Calu3 (cell line): ENCODE results near the gene OLFM4. TPM values are rescaled to one million over a fixed set of nuclear protein-coding genes. Genes with fewer than 3 reads are reported as not detected.

Experiments used
- BruUV-seq: library from RNA; stranded (reverse); fragments of 400-500 nt; replicated peaks from 2 replicates; lab custom pipeline; 2021; lab: Mats Ljungman, UMichigan
- CTCF ChIA-PET: fragments of 300-600 bp; sonication (Branson Sonifier 250); formaldehyde crosslinking; loops from one replicate; lab custom pipeline; 2022; ENCODE audit warnings: antibody characterized with exemption; lab: Charles Lee
- DNase-seq: peaks from one replicate; pipeline ENCODE4 v3.0.0; 2022
- H3K27ac Mint-ChIP-seq: one replicate; pipeline ENCODE4 v1.8.0; 2022; ENCODE audit warnings: mixed read lengths; ENCODE audit not compliant: unreplicated experiment
- H3K27me3 Mint-ChIP-seq: one replicate; pipeline ENCODE4 v1.8.0; 2022; ENCODE audit warnings: mixed read lengths; ENCODE audit not compliant: unreplicated experiment
- H3K36me3 Mint-ChIP-seq: one replicate; pipeline ENCODE4 v1.8.0; 2022; ENCODE audit warnings: mild to moderate bottlenecking, moderate library complexity, mixed read lengths; ENCODE audit not compliant: insufficient read depth, unreplicated experiment
- H3K4me1 Mint-ChIP-seq: one replicate; pipeline ENCODE4 v1.8.0; 2022; ENCODE audit warnings: mild to moderate bottlenecking, low read depth, mixed read lengths; ENCODE audit not compliant: unreplicated experiment
- H3K4me3 Mint-ChIP-seq: one replicate; pipeline ENCODE4 v1.8.0; 2022; ENCODE audit warnings: mild to moderate bottlenecking, low read depth, moderate library complexity, mixed read lengths; ENCODE audit not compliant: unreplicated experiment
- H3K9me3 Mint-ChIP-seq: one replicate; pipeline ENCODE4 v1.8.0; 2022; ENCODE audit warnings: low read depth, mixed read lengths; ENCODE audit not compliant: unreplicated experiment
- intact Hi-C: fragments of 100-400 bp; cut with micrococcal nuclease; formaldehyde crosslinking; loops from one replicate; pipeline ENCODE4 v1.10.0; 2022; ENCODE audit not compliant: unreplicated experiment
- total RNA-seq: library from RNA; stranded (reverse); gene quantifications from 2 replicates; pipeline ENCODE4 v1.2.3, GENCODE V29; 2022
- TF ChIP-seq, protein P1 (sequence below): fragments of 200-600 bp; IDR thresholded peaks from one replicate; pipeline ENCODE4 v1.8.0; 2022; ENCODE audit warnings: antibody characterized with exemption; ENCODE audit not compliant: unreplicated experiment

The OLFM4 gene
- total RNA-seq, 1 experiment from 2014 or later = 33.5 TPM

DNA sequence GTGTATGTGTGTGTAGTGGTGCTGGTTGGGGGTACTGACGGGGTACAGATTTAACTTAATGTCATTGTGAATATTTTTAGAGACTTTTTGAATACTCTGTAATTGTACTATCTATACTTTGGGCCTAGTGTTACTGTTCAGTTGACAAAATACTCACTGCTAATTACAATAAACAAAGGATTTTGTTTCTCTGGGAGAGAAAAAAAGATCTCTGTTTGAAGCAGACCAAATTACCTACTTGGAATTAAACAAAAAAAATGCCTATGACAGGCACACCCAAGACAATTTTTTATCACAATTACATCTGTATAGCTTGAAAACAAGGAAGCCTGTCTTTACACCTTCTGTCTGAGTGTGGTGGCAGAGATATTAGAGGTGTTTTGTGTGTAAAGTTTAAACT lies 45.1 kb downstream of the OLFM4 start:
- Mint-ChIP-seq H3K27me3 (peaks cover 5% of the 10 kb centered on the region), H3K9me3 (no peaks in the 10 kb centered on the region), H3K4me3 (no peak overlapping the region), H3K4me1 (no peaks in the 10 kb centered on the region), H3K27ac (no peak overlapping the region), H3K36me3 (no peaks in the 10 kb centered on the region)
- intact Hi-C loops = no loop called here
- DNase-seq = no peak
- TF ChIP-seq, protein P1, sequence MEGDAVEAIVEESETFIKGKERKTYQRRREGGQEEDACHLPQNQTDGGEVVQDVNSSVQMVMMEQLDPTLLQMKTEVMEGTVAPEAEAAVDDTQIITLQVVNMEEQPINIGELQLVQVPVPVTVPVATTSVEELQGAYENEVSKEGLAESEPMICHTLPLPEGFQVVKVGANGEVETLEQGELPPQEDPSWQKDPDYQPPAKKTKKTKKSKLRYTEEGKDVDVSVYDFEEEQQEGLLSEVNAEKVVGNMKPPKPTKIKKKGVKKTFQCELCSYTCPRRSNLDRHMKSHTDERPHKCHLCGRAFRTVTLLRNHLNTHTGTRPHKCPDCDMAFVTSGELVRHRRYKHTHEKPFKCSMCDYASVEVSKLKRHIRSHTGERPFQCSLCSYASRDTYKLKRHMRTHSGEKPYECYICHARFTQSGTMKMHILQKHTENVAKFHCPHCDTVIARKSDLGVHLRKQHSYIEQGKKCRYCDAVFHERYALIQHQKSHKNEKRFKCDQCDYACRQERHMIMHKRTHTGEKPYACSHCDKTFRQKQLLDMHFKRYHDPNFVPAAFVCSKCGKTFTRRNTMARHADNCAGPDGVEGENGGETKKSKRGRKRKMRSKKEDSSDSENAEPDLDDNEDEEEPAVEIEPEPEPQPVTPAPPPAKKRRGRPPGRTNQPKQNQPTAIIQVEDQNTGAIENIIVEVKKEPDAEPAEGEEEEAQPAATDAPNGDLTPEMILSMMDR = no peak
- CTCF ChIA-PET = no interaction called here
- no TSS peak for BruUV-seq

DNA sequence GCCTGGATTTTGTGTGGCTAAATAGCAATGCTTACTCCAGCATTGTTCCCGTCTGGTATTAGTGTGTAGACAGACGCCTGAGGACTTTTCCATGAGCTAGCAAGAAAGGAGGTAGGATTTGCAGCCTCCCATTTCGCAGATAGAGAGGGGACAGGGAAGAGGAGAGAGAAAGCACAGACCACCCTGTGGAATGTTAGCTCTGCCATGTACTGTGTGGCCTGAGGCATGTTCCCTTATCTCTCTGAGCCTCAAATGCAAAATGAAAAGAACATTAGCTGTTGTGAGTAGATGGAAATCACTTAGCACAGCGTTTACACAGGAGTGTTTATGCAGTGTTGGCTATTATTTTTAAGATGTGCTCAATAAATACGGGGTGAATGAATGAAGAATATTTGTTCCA lies 45.5 kb downstream of the OLFM4 start:
- CTCF ChIA-PET = no interaction called here
- H3K4me1 Mint-ChIP-seq = no peaks in the 10 kb centered on the region
- intact Hi-C loops = no loop called here

GRCh38 chr13:53075356-53076041 lies 46.9 kb downstream of the OLFM4 start:
- intact Hi-C loops = no loop called here
- Mint-ChIP-seq H3K27ac (no peak overlapping the region), H3K9me3 (no peaks in the 10 kb centered on the region), H3K27me3 (no peaks in the 10 kb centered on the region), H3K4me3 (no peak overlapping the region), H3K4me1 (no peaks in the 10 kb centered on the region), H3K36me3 (no peaks in the 10 kb centered on the region)
- TF ChIP-seq, protein P1 = no peak
- DNase-seq = no peak
- CTCF ChIA-PET = no interaction called here
- no TSS peak for BruUV-seq

More for the DNA sequence above, 45.5 kb downstream of the OLFM4 start:
- H3K36me3 Mint-ChIP-seq = no peaks in the 10 kb centered on the region
- DNase-seq = no peak
- BruUV-seq = no TSS peak
- no peak overlapping the region for H3K27ac Mint-ChIP-seq
- peaks cover 1% of the 10 kb centered on the region for H3K27me3 Mint-ChIP-seq
- TF ChIP-seq, protein P1 = no peak
- no peak overlapping the region for H3K4me3 Mint-ChIP-seq
- H3K9me3 Mint-ChIP-seq = no peaks in the 10 kb centered on the region

GRCh38 chr13:53079691-53080090 lies 51.1 kb downstream of the OLFM4 start:
- CTCF ChIA-PET = no interaction called here
- no peaks in the 10 kb centered on the region for H3K27me3 Mint-ChIP-seq
- DNase-seq = no peak
- H3K27ac Mint-ChIP-seq = no peak overlapping the region
- H3K4me1 Mint-ChIP-seq = no peaks in the 10 kb centered on the region
- H3K9me3 Mint-ChIP-seq = no peaks in the 10 kb centered on the region
- TF ChIP-seq, protein P1 = no peak
- intact Hi-C loops = loop anchor here (5.0 kb wide), 1 partner anchor 367 kb away; no protein-coding TSS in a partner anchor
- no TSS peak for BruUV-seq
- no peak overlapping the region for H3K4me3 Mint-ChIP-seq
- no peaks in the 10 kb centered on the region for H3K36me3 Mint-ChIP-seq
